Pancreas (tissue), 10 donors: ENCODE data around the gene KCNMA1. TPM values are rescaled to one million over a fixed set of nuclear protein-coding genes. Genes with fewer than 3 reads are reported as not detected.

Experiments
- ATAC-seq, 4 donors: fragments of 200-7000 bp; cut with Tn5 transposase; one replicate each; pipeline versions ENCODE4 v1.8.0 to v1.9.1; 2020; ENCODE audit warnings: mild to moderate bottlenecking in 4 of 4, moderate library complexity in 4 of 4
- DNase-seq, 6 donors: peaks; one replicate each; pipeline ENCODE4 v3.0.0-alpha.2; 2020
- FAIRE-seq: peaks from 2 replicates; lab custom pipeline; 2012; peaks lifted over from hg19 to GRCh38; lab: Jason Lieb, UNC
- H3K27ac ChIP-seq, 4 donors: fragments of 200-600 bp; sonication (generic); 1 replicate in 3 of 4; 2 replicates in 1 of 4; pipeline versions ENCODE4 v1.5.0 to v1.8.0; 2020
- H3K27me3 ChIP-seq, 4 donors: fragments of 200-600 bp; one replicate each; pipeline ENCODE4 v1.8.0; 2021
- H3K36me3 ChIP-seq, 3 donors: fragments of 200-600 bp; sonication (generic) in 1 of 3; one replicate each; pipeline versions ENCODE4 v1.5.0 to v1.8.0; 2020 to 2021
- H3K4me1 ChIP-seq, 3 donors: fragments of 200-600 bp; one replicate each; pipeline ENCODE4 v1.8.0; 2021
- H3K4me3 ChIP-seq, 4 donors: fragments of 200-600 bp; sonication (generic) in 2 of 4; one replicate each; pipeline versions ENCODE4 v1.5.0 to v1.8.0; 2020 to 2021
- H3K9me3 ChIP-seq, 4 donors: fragments of 200-600 bp; one replicate each; pipeline ENCODE4 v1.8.0; 2021
- WGBS, 2 donors: extraction: QIAGEN DNeasy Blood & Tissue Kit; methylation state at CpG; one replicate each; pipeline ENCODE4 v1.1.7; 2013; 5-methylcytosine and 5-hydroxymethylcytosine counted together
- intact Hi-C, 3 donors: fragments of 100-400 bp; cut with DNase I; formaldehyde crosslinking; loops; one replicate each; pipeline versions ENCODE4 v1.11.1 to v1.14.2; 2022
- polyA plus RNA-seq, 2 donors: library from polyadenylated mRNA; stranded (reverse); fragments of 200-250 nt; gene quantifications; one replicate each; pipeline ENCODE4 v1.2.3, GENCODE V29; 2013
- total RNA-seq, 6 donors: library from RNA; stranded (reverse); fragmentation: NEBNext Ultra II Directional in 4 of 6; extraction: Animal tissue kit (Norgen Biotek cat#: 25700) in 4 of 6; gene quantifications; one replicate each; pipeline versions ENCODE4 v1.2.1 to v1.2.4, GENCODE V29; 2021 to 2023
- TF ChIP-seq, protein P1 (sequence below), 4 donors: fragments of 200-600 bp; sonication (generic) in 3 of 4; IDR thresholded peaks; one replicate each; pipeline versions ENCODE4 v1.5.0 to v1.8.0; 2021; ENCODE audit warnings: antibody characterized with exemption in 4 of 4
- donor health status: healthy with polysubstance abuse.
- donor health status: DM: no; HTN: no; CAD: no; lungs with moderate emphysema.
- donor health status: DM: no; HTN: no; CAD: no.
- donor health status: control.
- donor health status: control.
- donor health status: Bipolar disorder and iron deficiency.
- donor health status: DM: yes; HTN: yes; CAD: no.
- donor health status: DM: no; HTN: no; CAD: no.
- donor health status: DM: no; HTN: no; CAD: no.
- donor health status: DM: yes; HTN: yes; CAD: no.

The KCNMA1 gene
- total and polyA plus RNA-seq, 8 donors, result 3.5 to 19.4 (median 9.3) TPM

DNA sequence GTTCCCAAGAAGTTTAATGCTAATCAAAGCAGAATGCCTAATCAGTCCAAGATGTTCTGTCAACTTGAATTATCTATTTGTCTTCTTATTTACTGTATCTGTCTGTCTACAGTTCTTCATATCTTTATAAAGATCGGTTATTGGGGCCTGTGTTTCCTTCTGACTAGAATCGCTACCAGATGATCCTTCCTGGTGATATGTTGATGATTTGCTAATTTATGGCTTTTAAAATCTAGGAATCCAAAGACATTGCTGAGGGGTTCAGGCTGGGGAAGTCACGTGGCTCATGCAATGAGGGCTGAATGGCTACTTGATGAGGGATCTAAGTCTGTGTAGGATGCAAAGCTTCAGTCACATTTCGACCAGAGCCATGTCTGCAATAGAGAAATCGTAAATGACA is 536.3 kb downstream of the KCNMA1 start:
- WGBS, 2 donors, result 88 to 90% methylated on average over 5 of the region's 5 CpGs
- Histone ChIP-seq H3K9me3 (no peaks in the 10 kb centered on the region), H3K4me3 (no peak overlapping the region), H3K36me3 (no peaks in the 10 kb centered on the region), H3K4me1 (no peaks in the 10 kb centered on the region), H3K27ac (no peak overlapping the region), H3K27me3 (no peaks in the 10 kb centered on the region)
- FAIRE-seq, result no peak
- TF ChIP-seq, protein P1, sequence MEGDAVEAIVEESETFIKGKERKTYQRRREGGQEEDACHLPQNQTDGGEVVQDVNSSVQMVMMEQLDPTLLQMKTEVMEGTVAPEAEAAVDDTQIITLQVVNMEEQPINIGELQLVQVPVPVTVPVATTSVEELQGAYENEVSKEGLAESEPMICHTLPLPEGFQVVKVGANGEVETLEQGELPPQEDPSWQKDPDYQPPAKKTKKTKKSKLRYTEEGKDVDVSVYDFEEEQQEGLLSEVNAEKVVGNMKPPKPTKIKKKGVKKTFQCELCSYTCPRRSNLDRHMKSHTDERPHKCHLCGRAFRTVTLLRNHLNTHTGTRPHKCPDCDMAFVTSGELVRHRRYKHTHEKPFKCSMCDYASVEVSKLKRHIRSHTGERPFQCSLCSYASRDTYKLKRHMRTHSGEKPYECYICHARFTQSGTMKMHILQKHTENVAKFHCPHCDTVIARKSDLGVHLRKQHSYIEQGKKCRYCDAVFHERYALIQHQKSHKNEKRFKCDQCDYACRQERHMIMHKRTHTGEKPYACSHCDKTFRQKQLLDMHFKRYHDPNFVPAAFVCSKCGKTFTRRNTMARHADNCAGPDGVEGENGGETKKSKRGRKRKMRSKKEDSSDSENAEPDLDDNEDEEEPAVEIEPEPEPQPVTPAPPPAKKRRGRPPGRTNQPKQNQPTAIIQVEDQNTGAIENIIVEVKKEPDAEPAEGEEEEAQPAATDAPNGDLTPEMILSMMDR (IDR thresholded peaks at IDR 0.05), result no peak
- intact Hi-C loops, result no loop called here
- no peak for DNase-seq
- no peak for ATAC-seq

DNA sequence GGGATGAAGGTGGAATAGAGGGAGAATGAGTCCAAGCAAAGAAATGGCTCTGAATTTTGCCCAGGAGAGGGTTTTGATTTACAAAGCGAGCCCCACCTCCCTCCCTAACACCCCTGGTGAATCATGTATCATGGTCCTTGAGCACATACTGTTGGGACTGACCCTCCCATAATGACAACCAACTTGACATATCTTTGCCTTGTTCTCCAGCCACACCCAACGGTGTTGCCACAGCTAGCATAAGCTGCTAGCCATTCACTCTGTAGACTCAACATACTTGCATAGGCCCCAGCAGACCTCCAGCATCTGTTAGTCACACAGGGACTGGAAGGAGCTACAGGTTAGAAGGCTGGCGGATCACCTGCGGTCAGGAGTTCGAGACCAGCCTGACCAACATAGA is 538.5 kb downstream of the KCNMA1 start:
- no peaks in the 10 kb centered on the region for H3K9me3 ChIP-seq
- no peaks in the 10 kb centered on the region for H3K4me1 ChIP-seq
- TF ChIP-seq, protein P1 (IDR thresholded peaks at IDR 0.05), result no peak
- H3K27me3 ChIP-seq, result no peaks in the 10 kb centered on the region
- H3K4me3 ChIP-seq, result no peak overlapping the region
- FAIRE-seq, result no peak
- DNase-seq, result no peak
- no peak overlapping the region for H3K27ac ChIP-seq
- intact Hi-C loops, result no loop called here
- WGBS, 2 donors, result 94 to 97% methylated on average over 5 of the region's 5 CpGs
- H3K36me3 ChIP-seq, result no peaks in the 10 kb centered on the region
- ATAC-seq, result no peak

DNA sequence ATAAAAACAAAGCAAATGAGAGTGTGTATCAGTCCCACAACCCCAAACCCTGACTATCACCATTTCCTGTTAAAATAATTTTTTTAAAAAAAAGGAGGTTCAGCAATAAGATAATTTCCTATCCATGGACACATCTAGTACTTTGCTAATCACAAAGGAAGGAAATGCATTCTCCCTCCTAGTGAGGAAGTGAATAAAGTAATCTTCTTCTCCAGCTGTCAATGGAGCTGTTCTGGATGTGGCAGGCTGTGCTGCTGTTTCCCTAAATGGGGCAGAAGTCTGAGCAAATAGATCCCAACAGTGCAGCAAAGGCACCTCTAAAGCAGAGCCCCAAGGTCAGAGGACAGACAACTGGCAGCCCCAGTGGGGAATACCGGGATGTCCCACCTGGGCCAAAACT is 540.0 kb downstream of the KCNMA1 start:
- intact Hi-C loops, result no loop called here
- no peak for FAIRE-seq
- WGBS, 2 donors, result 87 to 91% methylated on average over 1 of the region's 1 CpG
- Histone ChIP-seq H3K27me3 (no peaks in the 10 kb centered on the region), H3K9me3 (no peaks in the 10 kb centered on the region), H3K36me3 (no peaks in the 10 kb centered on the region), H3K4me3 (no peak overlapping the region), H3K27ac (no peak overlapping the region), H3K4me1 (no peaks in the 10 kb centered on the region)
- TF ChIP-seq, protein P1 (IDR thresholded peaks at IDR 0.05), result no peak
- no peak for ATAC-seq
- no peak for DNase-seq

DNA sequence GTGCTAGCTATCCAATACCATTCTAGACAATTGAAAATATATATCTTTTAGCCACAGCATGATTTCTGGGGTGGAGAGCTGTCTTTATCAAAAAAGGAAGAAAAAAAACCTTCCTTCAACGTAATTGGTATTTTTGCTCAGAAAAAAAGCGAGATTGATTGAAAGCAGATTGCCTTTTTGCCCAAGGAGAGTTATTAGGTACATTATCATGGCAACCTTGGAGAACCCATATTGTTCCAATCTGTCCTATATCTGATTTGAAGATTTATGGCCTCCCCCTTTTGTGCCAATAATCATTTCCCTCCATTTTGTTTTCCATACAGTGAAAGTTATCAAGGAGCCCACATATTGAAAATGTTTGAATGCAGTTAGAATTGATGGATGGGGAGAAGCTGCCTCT is 544.5 kb downstream of the KCNMA1 start:
- Histone ChIP-seq H3K27me3 (no peaks in the 10 kb centered on the region), H3K9me3 (no peaks in the 10 kb centered on the region), H3K4me3 (no peak overlapping the region), H3K36me3 (no peaks in the 10 kb centered on the region), H3K27ac (no peak overlapping the region), H3K4me1 (no peaks in the 10 kb centered on the region)
- 85 to 87% methylated on average over 2 of the region's 2 CpGs for WGBS, 2 donors
- intact Hi-C loops, result no loop called here
- DNase-seq (no peak), FAIRE-seq (no peak), ATAC-seq (no peak)
- TF ChIP-seq, protein P1 (IDR thresholded peaks at IDR 0.05), result no peak

DNA sequence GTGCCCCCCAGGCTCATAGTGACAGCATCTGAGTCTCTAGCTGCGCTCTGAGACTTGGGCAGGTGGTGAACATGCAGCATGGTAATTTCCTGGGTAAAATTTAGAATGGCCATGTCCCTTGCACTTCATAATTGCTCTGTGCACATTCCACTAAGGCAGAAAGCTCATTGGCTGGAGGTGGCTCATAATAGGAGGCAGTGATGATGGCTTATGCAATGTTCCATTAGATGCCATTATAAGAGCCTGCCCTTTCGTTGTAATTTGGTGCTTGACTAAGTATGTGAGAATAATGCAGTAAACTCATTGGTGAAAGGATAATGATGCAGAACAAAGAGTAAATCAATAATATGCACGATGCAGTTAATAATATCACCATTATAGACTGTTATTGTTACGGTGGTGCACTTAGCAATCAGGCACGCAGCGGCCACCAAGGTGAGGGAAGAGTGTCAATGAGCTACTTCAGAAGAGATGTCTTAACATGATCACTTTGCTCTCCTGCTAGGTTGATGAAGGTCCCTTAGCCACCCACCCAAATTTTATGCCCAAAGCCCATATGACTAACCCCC is 545.9 kb downstream of the KCNMA1 start:
- TF ChIP-seq, protein P1 (IDR thresholded peaks at IDR 0.05), result no peak
- Histone ChIP-seq H3K4me1 (no peaks in the 10 kb centered on the region), H3K27ac (no peak overlapping the region), H3K36me3 (no peaks in the 10 kb centered on the region), H3K9me3 (no peaks in the 10 kb centered on the region), H3K4me3 (no peak overlapping the region), H3K27me3 (no peaks in the 10 kb centered on the region)
- intact Hi-C loops, result no loop called here
- FAIRE-seq (no peak), ATAC-seq (no peak), DNase-seq (no peak)
- 89% methylated on average over 6 of the region's 6 CpGs for WGBS, 2 donors
